KMS-11 (cell line): Measurements from ENCODE around the gene FADS2.
A peak's percentile ranks its signal among the peaks of the same experiment; 100 is the strongest.

Experiments used
- H2AFZ ChIP-seq: fragments of 200-600 bp; sonication (generic); 2 replicates; pipeline ENCODE4 v1.6.1; 2016; ENCODE audit warnings: antibody characterized with exemption, mixed run types, low read depth
- H3K27ac ChIP-seq: fragments of 200-600 bp; sonication (generic); 2 replicates; pipeline ENCODE4 v1.6.1; 2016; ENCODE audit warnings: mild to moderate bottlenecking, mixed run types
- H3K27me3 ChIP-seq: fragments of 200-600 bp; sonication (generic); 2 replicates; pipeline ENCODE4 v1.6.1; 2017; ENCODE audit warnings: mild to moderate bottlenecking, low read depth, mixed run types, moderate library complexity; ENCODE audit not compliant: insufficient read depth
- H3K36me3 ChIP-seq: fragments of 200-600 bp; sonication (generic); 2 replicates; pipeline ENCODE4 v1.6.1; 2017; ENCODE audit warnings: mild to moderate bottlenecking, mixed run types; ENCODE audit not compliant: insufficient read depth
- H3K4me1 ChIP-seq: fragments of 200-600 bp; sonication (generic); 2 replicates; pipeline ENCODE4 v1.6.1; 2016; ENCODE audit warnings: mild to moderate bottlenecking, low read depth, mixed run types; ENCODE audit not compliant: poor library complexity, severe bottlenecking
- H3K4me2 ChIP-seq: fragments of 200-600 bp; sonication (generic); 2 replicates; pipeline ENCODE4 v1.7.0; 2016; ENCODE audit warnings: mild to moderate bottlenecking, mixed run types
- H3K4me3 ChIP-seq: fragments of 200-600 bp; sonication (generic); IDR thresholded peaks from 2 replicates; pipeline ENCODE4 v1.6.1; 2017; ENCODE audit warnings: low read depth, low read length, mixed read lengths; ENCODE audit not compliant: insufficient read depth
- H3K79me2 ChIP-seq: fragments of 200-600 bp; sonication (generic); 2 replicates; pipeline ENCODE4 v1.6.1; 2016; ENCODE audit warnings: low read depth, mixed run types; ENCODE audit not compliant: insufficient read depth
- H3K9ac ChIP-seq: fragments of 200-600 bp; sonication (generic); 2 replicates; pipeline ENCODE4 v1.6.1; 2016; ENCODE audit warnings: mild to moderate bottlenecking, mixed run types
- H4K20me1 ChIP-seq: fragments of 200-600 bp; sonication (generic); 2 replicates; pipeline ENCODE4 v1.6.1; 2016; ENCODE audit warnings: mild to moderate bottlenecking, mixed run types; ENCODE audit not compliant: insufficient read depth
- CTCF ChIP-seq: fragments of 200-600 bp; sonication (generic); conservative IDR thresholded peaks from 2 replicates; pipeline ENCODE4 v1.6.1; 2017; ENCODE audit warnings: low read depth, mild to moderate bottlenecking, antibody characterized with exemption, low read length, moderate library complexity, mixed read lengths

FADS2 gene

GRCh38 chr11:61817471-61818202 is 10.5 kb upstream of the FADS2 start:
- H3K27ac ChIP-seq = no peak overlapping the region; the same call in 1 of the 2 replicates
- H2AFZ ChIP-seq = peak overlapping the region; percentile 63; the same call in 1 of the 2 replicates
- peak overlapping the region; percentile 37 for H3K4me2 ChIP-seq
- H3K79me2 ChIP-seq = no peaks in the 10 kb centered on the region
- TF ChIP-seq CTCF = no peak
- H3K9ac ChIP-seq = peak overlapping the region; percentile 67; the same call in 1 of the 2 replicates
- no peaks in the 10 kb centered on the region for H3K27me3 ChIP-seq
- H3K4me1 ChIP-seq = peaks cover 8% of the 10 kb centered on the region
- no peaks in the 10 kb centered on the region for H3K36me3 ChIP-seq
- no peaks in the 10 kb centered on the region for H4K20me1 ChIP-seq
- no peak overlapping the region for H3K4me3 ChIP-seq

GRCh38 chr11:61820174-61820573 is 7.9 kb upstream of the FADS2 start:
- no peaks in the 10 kb centered on the region for H3K27me3 ChIP-seq
- TF ChIP-seq CTCF = no peak
- H3K9ac ChIP-seq = no peak overlapping the region
- no peak overlapping the region for H3K4me3 ChIP-seq
- H3K79me2 ChIP-seq = no peaks in the 10 kb centered on the region
- H2AFZ ChIP-seq = no peak overlapping the region
- H4K20me1 ChIP-seq = no peaks in the 10 kb centered on the region
- H3K4me1 ChIP-seq = peaks cover 8% of the 10 kb centered on the region
- H3K27ac ChIP-seq = no peak overlapping the region
- H3K36me3 ChIP-seq = no peaks in the 10 kb centered on the region
- no peak overlapping the region for H3K4me2 ChIP-seq

GRCh38 chr11:61826930-61827570 is 1.1 kb upstream of the FADS2 start:
- Histone ChIP-seq H3K9ac (no peak overlapping the region), H3K4me2 (no peak overlapping the region), H3K79me2 (no peaks in the 10 kb centered on the region), H2AFZ (no peak overlapping the region), H3K4me1 (no peaks in the 10 kb centered on the region), H4K20me1 (no peaks in the 10 kb centered on the region), H3K36me3 (no peaks in the 10 kb centered on the region), H3K27ac (no peak overlapping the region), H3K4me3 (no peak overlapping the region), H3K27me3 (peaks cover 6% of the 10 kb centered on the region; the same call in 1 of the 2 replicates)
- TF ChIP-seq CTCF = no peak

GRCh38 chr11:61828379-61828628 is 204 bp downstream of the FADS2 start:
- H3K4me3 ChIP-seq = no peak overlapping the region

More at GRCh38 chr11:61828379-61828628, 204 bp downstream of the FADS2 start:
- no peak for TF ChIP-seq CTCF
- H3K27me3 ChIP-seq = peaks cover 6% of the 10 kb centered on the region; the same call in 1 of the 2 replicates
- H3K4me1 ChIP-seq = no peaks in the 10 kb centered on the region
- H3K4me2 ChIP-seq = no peak overlapping the region
- no peak overlapping the region for H2AFZ ChIP-seq
- no peak overlapping the region for H3K27ac ChIP-seq
- no peaks in the 10 kb centered on the region for H3K36me3 ChIP-seq
- no peaks in the 10 kb centered on the region for H3K79me2 ChIP-seq
- no peaks in the 10 kb centered on the region for H4K20me1 ChIP-seq
- H3K9ac ChIP-seq = no peak overlapping the region
